ENCODE measurements around the gene BRD4.
A peak's percentile ranks its signal among the peaks of the same experiment; 100 is the strongest.
"Not testable (repeated sequence)": the region's sequence is repeated elsewhere in the genome, so short reads cannot be mapped to it uniquely, and the experiment has no call there.

BRD4 gene

DNA sequence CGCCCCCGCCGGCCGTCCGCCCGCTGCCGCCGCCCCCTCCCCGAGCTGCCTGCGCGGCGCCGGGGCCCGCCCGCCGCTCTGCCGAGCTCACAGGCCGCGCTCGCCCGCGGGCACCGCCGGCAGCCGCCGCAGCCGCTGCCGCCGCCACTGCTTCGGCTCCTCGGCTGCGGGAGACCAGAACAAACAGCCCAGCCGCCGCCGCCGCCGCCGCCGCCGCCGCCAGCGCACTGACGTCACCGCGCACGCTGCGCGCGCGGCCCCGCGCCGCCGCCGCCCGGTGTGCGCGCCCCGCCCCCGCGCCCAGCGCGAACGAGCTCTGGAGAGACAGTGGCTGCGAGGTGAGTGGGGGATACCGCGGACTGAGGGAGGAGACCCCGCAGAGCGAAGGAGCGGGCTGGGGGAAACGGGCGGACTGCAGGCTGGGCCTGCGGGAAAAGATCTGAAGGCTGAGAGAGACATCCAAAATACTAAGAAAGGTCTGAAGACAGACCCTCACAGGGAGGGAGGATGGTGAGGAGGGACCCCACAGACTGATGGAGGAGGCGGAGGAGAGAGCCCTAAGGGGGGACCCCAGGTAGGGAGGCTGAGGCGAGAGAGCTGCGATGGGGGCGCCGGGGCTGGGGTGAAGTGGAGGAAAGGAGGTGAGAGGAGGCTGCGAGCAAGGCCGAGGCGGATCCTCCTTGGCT is at the start of gene BRD4:
Gene BRD4 (minus strand): TSS at position 229 of the 686 bp plus-strand sequence. CDS start 59,440 bp downstream, outside the sequence.
- DNase-seq (ENCODE audit: low read depth in 2 of 2) = peak; percentile 69 to 72

DNA sequence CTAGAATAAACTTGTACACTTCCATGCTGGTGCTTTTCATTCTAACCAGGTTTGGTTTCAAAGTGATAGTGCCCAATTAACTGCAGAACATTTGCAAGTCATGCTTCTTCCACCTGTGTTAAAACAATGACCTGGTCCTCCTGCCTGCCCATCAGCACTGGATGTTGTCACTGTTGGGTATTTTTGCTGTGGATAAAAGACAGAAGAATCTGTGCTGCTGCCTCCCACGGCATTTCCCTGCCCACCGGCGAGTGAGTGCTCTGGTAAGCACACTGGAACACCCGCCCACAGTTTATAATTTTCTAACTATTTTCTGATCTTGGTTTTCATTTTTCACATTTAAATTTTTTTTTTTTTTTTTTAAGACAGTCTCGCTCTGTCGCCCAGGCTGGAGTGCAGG is 49.5 kb upstream of the BRD4 start:
- DNase-seq (ENCODE audit: low read depth in 2 of 2) = no peak

DNA sequence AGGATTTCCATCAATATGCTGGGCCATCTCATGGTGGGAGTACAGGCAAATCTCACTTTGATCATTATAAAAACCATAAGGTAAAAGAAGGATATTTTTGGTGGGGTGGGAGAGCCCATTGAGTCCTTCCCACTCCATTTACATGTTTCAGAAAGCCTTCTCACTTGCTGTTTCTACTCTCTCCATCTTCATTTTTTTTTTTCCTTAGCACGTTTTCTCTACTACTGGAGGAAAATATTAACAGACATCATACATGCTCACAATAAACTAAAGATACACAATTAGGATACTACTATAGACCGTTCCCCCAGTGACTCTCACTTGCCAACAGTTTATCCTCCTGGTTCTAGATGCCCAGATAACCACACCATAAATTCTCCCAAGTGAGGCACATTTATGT is 49.1 kb upstream of the BRD4 start:
- DNase-seq (ENCODE audit: low read depth in 2 of 2) = no peak

DNA sequence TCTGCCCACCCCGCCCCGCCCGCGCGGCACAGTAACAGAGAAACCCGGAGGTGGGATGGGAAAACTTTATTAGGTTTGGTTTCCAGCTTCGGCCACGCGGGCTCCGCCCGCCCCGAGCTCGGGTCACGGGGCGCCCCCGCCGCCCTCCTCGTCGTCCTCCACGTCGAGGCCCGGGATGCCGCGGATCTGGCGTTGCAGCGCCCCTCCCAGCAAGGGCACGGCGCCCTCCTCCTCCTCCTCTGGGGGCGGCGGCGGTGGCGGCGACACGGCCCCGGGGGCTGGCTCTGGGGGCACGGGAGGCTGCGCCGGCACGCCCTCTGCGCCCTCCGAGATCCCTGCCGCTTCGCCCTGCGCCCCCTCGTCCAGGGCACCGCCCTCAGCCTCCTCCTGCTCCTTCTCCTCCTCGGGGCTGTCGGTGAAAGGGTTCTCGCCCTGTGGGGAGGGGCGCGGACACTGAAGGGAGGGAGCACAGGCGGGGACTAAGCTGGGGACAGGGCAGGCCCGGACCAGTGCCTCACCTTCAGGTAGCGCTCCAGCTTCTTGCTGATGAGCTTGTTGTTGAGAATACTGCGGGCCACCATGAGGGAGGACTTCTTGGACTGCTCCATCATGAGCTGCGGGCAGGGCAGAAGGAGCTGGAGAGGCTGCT is 47.8 kb upstream of the BRD4 start:
- peak in 1 of 2 donors; percentile 37 for DNase-seq (ENCODE audit: low read depth in 2 of 2)

DNA sequence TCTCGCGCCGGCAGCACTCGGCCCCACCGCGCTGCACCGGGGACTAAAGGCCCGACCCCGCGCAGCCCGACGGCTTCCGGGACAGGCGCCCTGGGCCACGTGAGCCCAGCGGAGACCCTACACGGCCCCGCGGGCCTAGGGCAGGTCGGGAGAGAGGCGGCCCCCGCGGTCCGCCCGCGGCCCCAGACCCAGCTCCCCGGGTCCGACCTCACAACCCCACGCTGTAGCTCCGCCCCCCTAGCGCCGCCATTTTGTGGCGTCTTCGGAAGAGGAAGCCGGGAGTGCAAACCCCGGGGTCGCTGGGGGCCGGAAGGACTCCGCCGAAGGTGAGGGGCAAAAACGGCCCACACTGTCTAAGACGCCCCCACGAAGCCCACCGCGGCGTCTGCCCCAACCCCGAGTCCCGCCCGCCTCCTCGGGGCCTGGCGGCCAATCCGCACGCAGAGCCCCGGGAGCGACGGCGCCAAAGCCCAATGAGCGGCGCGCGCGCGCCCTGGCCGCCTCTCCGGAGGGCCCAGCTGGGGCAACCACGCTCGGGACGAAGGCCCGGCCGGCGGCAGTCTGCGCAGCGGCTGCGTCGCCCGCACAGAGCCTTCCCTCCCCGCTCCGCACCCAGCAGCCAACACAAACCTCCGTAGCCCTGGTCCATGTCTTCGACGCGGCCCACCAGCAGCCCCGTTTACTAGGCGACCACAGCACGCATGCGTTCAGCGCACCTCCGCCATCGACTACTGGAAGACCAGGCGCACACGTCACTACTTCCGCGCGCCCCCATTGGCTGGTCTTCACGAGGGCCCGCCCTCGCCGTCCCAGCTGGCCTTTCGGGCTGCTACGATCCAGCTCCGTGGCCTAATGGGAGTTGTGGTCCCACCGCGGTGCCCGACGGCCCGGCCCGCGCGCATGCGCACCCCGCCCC is 47.0 kb upstream of the BRD4 start, which contains the start of gene AKAP8:
Gene AKAP8 (minus strand): TSS at position 705 of the 916 bp plus-strand sequence. CDS start 56 bp downstream, at position 649.
- DNase-seq (ENCODE audit: low read depth in 2 of 2) = peak; percentile 95 to 96

DNA sequence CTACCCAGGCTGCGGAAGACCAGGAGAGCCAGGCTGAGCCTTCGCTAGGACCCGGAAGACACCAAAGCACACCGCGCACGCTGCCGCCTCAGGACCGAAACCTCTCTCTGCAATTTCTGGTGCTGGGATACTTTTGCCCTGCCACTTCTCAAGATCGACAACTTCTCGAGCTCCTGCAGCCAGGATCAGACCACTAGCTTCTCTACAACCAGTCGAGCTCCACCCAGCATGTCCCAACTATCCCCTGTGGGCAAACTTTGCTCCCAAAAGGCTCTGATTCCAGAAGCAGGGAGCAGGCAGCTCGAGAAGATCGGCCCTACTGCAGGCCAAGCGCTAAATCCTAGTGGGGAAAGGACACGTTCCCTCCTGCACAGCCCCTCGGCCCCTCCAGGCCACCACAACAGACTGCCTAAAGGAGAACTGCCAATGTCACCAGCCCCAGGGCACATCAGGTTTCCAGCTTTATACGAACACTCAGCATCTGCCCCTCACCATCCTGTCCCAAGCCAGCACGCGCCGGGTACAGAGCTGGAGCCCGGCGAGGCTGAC is 46.3 kb upstream of the BRD4 start:
- DNase-seq (ENCODE audit: low read depth in 2 of 2) = peak; percentile 36 to 49

DNA sequence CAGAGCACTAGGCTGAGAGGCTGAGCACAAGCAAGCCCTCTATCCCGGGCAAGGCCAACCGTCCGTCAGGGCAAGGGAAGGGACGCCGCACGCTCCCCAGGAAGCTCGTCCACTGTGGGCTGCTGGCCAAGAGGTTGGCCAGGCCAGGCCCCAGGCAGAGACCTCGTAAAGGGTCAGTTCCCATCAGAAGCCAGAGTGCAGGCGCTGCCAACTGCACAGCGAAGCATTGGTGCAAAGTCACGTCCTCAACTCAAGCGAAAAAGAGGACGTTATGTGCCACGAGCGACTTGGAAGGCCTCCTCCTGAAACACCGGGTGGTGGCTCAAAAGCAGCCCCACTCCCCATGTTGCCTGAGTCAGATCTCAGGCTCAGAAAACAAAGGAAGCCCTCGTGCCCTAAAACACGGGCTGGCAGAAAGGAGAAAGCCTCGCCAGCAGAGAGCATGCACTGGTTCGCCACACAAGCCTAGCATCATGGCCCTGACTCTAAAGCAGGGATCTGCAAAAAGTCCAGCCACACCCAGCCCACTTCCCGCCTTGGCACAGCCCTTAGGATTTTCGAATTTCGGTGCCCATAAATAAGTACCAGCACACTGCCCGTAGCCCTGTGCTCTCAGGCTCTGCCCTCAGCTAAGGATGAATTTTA is 42.6 kb upstream of the BRD4 start:
- DNase-seq (ENCODE audit: low read depth in 2 of 2) = no peak

DNA sequence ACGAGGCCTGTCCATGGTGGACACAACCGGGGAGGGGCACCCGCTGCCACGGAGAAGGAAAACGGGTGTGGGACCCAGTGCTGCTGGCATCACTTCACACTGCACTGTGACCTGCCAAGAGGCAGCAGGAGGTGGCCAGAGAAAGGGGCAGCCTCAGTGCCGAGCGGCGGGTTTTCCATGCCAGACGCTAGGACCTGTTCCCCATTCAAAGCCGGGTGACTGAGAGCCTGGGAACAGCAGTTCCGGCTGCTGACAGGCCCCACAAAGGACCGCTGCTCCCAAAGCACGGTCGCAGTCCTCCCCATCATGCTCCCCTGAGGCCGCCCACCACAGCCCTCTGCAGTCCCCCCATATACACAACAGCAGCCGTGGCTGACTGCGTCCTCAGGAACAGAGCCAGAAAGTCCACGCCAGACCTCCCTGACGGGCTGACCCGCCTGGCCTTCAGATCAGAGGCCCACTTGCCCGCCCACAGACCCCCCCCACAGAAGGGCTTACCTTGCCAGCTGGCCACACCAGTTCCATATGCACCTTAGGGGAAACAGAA is 41.8 kb upstream of the BRD4 start:
- no peak for DNase-seq (ENCODE audit: low read depth in 2 of 2)

DNA sequence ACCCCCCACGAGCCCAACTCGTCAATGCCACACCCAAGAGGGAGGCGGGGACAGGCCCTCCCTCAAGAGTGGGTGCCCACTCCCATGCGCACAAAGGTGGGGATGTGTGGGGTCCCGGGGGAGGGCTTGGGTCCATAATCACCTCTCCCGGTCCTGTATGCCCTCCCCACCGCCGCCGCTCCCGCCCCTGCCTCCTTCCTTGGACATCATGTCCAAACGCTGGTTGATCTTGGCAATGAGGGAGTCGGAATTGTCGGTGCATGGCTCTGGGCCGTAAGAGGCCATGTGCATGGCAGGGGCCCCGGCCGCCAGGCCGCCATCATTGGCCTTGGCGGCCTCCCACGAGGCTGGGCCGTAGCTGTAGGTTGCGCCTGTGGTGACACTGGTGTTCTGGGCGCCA is 41.3 kb upstream of the BRD4 start:
- no peak for DNase-seq (ENCODE audit: low read depth in 2 of 2)

DNA sequence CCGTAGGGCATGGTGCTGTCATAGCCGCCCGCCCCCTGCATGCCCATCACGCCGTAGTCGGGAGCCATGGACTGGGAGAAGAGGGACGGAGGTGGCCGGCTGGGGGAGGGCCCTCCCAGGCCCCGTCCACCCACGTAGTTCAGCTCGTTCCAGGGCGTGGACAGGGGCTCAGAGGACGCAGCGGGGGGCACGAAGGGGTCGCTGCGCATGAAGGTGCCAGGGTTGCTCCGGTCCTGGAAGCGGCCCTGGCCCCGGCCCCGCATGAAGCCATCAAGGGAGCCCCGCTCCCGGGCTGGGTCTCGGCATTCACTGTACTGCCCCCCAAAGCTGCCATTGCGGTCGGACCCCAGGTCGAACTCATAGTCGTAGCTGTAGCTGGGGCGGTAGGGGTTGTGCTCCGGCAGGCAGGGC is 40.6 kb upstream of the BRD4 start:
- no peak for DNase-seq (ENCODE audit: low read depth in 2 of 2)

DNA sequence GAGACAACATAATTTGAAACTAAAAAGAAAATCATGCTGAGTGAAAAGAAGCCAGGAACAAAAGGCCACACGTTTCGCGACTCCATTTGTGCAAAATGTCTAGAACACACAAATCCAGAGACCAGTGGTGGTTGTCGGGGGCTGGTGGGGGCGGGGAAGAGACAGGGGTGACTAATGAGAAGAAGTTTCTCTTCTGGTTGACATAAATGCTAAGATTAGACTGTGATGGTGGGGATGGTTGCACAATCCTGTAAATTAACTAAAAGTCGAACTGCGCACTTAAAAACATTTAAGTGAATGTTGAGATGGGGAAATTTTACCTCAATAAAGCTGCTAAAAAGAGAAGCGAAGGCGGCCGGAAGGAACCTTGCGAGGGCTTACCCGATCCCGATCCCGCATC is 40.1 kb upstream of the BRD4 start:
- DNase-seq (ENCODE audit: low read depth in 2 of 2) = peak in 1 of 2 donors; percentile 19

DNA sequence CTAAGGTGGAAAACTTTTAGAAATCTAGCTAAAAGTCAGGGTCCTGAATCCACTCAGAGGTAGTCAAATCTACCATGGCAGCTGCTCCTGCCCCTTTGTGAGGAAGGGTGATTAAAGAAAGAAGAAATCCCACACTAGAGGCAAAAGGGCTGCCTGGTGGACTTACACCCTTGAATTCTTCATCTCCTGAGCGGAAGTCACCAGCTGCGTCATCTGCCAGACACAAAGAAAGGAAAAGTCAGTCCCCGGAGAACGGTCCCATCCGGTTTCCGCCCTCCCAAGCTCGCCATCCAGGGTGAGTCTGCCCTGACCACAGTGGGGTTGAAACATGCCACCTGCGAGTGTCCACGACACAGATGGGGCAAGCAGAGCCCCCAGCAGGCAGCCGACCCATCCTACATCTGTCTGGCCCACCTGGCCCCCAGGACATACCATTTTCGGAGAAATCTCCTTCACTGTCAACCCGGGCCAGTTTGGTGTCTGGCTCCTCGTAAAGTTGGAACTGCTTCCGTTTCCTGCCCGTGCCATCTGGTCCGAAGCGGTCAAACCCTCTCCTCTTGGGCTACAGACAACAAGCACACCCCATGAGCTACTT is 39.5 kb upstream of the BRD4 start:
- no peak for DNase-seq (ENCODE audit: low read depth in 2 of 2)

DNA sequence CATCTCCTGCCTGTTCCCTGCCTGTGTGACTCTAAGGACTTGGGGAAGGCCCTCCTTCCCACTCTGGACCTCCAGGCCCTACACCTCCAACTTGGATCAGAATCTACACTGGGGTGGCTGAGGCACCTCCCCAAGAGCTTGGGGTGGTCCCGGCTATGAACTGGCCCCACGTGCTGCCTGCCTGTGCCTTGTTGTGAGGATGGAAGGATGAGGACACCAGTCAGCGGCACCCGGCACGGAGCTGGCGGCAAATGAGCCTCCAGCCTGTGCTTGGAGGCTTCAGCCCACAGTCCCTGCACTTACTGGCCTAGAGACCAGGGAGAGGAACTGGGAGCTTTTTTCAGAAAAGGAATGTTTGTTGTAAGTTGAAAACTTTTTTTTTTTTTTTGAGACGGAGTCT is 38.8 kb upstream of the BRD4 start:
- no peak for DNase-seq (ENCODE audit: low read depth in 2 of 2)

DNA sequence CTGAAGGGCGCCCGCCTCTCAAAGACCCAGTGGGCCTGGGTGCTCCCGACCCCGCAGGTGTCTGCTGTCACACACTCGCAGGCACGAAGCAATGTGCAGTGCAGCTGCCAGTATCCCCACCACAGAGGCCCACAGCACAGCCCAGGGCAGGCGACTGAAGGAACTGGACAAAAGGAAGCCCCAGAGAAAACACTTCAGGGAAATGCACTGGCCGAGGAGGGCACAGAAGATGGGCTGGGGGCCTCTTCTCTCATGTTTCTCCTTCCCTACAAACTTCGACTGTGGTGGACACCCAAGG is 37.2 kb upstream of the BRD4 start:
- no peak for DNase-seq (ENCODE audit: low read depth in 2 of 2)

DNA sequence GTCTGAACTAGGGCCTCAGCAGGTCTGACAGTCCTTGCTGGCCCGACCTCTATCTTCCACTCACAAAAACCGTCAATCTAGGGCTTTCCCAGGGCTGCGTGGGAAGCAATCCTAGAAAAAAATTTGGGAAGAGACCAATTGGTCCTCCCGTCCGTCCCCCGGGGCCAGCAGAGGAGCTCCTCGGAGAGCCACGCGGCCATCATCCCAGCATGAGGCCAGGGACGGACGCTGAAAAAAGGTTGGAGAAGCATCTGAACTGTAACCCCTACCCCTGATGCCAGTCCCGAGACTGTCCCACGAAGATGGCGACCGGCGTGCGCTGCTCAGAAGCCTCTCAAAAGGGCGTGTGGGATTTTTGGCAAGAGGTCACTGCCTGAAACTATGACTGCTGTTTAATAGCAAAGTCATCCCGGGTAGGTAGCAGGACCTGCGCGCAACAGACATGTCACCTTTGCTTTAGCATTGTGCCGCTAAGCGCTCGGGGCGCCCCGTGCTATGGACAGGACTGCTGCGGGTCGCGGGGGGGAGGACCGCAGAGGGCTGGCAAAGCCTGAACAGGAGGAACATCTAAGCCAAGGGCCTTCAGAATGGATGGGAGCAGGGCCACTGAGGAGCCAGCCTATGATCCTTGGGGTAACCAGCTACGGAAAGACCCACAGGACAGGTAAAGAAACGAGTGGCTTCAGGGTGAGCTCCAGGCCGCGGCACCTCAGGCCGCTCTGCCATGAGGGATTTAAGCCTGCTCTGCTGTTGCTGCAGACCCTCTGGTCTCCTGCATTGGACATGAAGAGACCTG is 36.7 kb upstream of the BRD4 start:
- DNase-seq (ENCODE audit: low read depth in 2 of 2) = no peak

DNA sequence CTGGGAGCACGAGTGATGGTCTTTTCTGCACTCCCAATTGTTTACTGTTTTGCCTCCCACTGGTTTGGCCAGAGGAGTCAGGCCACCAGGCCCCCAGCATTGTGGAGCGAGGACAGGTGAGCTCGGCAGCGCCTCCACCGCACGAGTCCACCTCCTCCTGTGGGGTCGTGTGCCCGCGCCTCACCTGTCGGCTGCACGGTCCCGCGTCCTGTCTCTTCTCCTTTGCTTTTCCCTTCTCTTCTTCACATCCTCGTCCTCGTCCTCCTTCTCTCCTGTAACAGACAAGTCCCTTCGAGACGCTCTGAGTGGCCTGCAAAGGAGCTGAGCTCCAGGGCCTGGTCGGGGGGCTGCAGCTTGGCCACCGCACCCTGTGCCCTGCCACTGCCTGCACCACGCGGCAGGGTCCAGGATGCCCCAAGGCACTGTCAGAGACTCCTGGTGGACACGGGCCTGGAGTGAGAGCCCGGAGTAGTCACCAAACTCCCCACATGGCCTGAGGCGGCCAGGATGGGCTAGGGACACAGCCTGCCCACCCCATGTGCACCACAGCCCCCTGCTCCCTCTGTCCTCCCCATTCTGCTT is 35.8 kb upstream of the BRD4 start:
- DNase-seq (ENCODE audit: low read depth in 2 of 2) = no peak

DNA sequence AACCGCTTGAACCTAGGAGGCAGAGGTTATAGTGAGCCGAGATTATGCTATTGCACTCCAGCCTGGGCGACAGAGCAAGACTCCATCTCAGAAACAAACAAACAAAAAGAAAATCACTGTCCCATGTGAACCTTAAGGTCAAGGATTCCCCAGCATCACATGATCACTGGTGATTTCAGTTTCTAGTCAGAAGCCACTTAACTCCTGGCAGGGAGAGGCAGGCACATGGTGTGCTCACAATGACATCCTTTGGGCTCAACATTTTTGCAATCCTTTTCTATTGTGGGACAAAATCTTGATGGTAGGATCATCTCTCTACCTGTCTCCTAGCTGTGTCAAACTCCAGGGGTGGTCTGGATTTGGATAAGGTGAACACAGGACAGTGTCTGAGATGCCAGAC is 35.1 kb upstream of the BRD4 start:
- no peak for DNase-seq (ENCODE audit: low read depth in 2 of 2)

DNA sequence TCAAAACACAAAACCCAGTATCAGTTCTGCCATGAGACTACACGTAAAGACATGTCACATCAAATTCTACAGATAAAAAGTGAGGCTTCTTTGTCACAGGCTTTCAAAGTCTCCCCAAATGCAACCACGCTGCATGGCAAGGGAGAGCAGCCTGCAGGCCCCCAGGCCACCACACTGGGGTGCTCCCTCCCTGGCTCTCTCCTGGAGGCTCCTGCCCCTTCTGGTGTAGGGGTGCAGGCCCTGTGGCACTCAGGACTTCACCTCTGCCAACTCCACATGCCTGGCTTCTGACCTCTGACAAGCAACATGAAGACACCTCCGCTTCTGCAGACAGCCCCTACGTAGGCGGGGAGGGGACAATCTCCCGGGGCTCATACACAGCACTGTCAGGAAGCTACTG is 32.9 kb upstream of the BRD4 start:
- DNase-seq (ENCODE audit: low read depth in 2 of 2) = no peak

DNA sequence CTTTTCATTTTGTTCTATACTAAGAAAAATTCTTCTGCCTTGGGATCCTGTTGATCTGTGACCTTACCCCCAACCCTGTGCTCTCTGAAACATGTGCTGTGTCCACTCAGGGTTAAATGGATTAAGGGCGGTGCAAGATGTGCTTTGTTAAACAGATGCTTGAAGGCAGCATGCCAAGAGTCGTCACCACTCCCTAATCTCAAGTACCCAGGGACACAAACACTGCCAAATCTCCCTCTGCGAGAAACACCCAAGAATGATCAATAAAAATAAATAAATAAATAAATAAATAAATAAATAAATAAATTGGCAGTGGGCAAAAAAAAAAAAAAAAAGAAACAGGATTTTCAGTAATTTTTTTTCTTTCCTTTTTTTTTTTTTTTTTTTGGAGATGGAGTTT is 31.5 kb upstream of the BRD4 start:
- not testable (repeated sequence) for DNase-seq (ENCODE audit: low read depth in 2 of 2)

DNA sequence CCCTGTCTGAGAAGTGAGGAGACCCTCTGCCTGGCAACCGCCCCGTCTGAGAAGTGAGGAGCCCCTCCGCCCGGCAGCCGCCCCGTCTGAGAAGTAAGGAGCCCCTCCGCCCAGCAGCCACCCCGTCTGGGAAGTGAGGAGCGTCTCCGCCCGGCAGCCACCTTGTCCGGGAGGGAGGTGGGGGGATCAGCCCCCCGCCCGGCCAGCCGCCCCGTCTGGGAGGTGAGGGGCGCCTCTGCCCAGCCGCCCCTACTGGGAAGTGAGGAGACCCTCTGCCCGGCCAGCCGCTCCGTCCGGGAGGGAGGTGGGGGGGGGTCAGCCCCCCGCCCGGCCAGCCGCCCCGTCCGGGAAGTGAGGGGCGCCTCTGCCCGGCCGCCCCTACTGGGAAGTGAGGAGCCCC is 30.7 kb upstream of the BRD4 start:
- DNase-seq (ENCODE audit: low read depth in 2 of 2) = not testable (repeated sequence)

Measured in stimulated activated CD4-positive, alpha-beta T cell treated with anti-CD3 and anti-CD28 coated beads, Interleukin-4, amount 100 ng/mL, for 48 hours (primary cell).